ENCODE results near the gene FLNB. TPM values are rescaled to one million over a fixed set of nuclear protein-coding genes. Genes with fewer than 3 reads are reported as not detected.

FLNB gene
- total RNA-seq, 1 experiment from 2014 or later: 14.2 TPM

GRCh38 chr3:58084788-58085543, 76.7 kb downstream of the FLNB start:
- H3K4me1 ChIP-seq (ENCODE audit: low read length): peaks cover 6% of the 10 kb centered on the region
- no peak overlapping the region for H3K4me3 ChIP-seq (ENCODE audit: low read length)
- H3K9me2 ChIP-seq (replicated peaks; ENCODE audit: insufficient read depth, low read length): no peaks in the 10 kb centered on the region
- H4K20me1 ChIP-seq (ENCODE audit: insufficient read depth, low read depth, low read length): no peaks in the 10 kb centered on the region
- no peaks in the 10 kb centered on the region for H3K27me3 ChIP-seq (ENCODE audit: low read length)
- no peaks in the 10 kb centered on the region for H3K36me3 ChIP-seq (ENCODE audit: insufficient read depth, low read length)
- no peak overlapping the region for H3K4me2 ChIP-seq (ENCODE audit: low read depth, low read length, poor library complexity, severe bottlenecking)
- no peak overlapping the region for H3K9ac ChIP-seq (ENCODE audit: low read length)
- no peak for DNase-seq
- H3K9me3 ChIP-seq (ENCODE audit: low read length): no peaks in the 10 kb centered on the region
- no peak overlapping the region for H2AFZ ChIP-seq (ENCODE audit: low read length)
- H3K27ac ChIP-seq (ENCODE audit: low read length): no peak overlapping the region
- no peaks in the 10 kb centered on the region for H3K79me2 ChIP-seq (ENCODE audit: low read length)

DNA sequence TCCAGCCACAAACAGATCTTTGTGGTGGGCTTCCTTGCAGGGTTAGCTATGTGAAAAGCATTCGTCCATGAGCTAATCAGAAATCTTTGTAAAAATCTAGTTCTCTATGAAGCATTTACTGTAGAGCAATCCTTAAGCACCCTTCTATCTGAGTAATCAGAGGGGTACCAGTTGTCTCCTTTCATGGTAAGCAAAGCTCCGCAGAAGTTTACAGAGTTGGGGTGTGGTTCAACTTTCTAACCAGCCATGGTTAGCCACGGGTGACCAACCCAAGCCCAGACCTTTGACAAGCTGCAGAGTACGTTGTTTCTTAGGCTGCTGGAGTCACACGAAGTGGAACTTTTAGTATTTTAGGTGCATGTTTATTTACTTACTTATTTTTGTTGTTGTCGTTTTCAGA, 77.4 kb downstream of the FLNB start:
- H3K4me2 ChIP-seq (ENCODE audit: low read depth, low read length, poor library complexity, severe bottlenecking): no peak overlapping the region

DNA sequence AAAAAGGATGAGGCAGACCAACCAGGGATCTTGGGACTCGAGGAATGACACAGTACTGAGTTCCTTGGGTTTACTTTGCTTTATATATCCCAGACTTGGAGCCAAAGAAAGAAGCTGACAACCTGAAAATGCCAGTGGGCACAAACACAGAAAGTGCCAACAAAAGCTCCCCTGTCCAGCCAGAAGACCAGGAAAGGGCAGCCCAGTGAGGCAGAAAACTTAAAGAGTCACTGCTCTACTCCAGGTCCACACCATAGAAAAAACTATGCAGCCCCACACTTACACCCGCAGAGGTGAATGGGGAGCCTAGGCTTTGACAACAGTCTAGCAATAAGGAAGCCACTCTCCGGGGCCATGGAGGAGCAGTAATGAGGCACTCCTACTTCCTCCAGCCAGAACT, 80.3 kb downstream of the FLNB start:
- Histone ChIP-seq H3K27ac (ENCODE audit: low read length) (no peak overlapping the region), H3K4me2 (ENCODE audit: low read depth, low read length, poor library complexity, severe bottlenecking) (no peak overlapping the region), H3K79me2 (ENCODE audit: low read length) (no peaks in the 10 kb centered on the region), H3K4me1 (ENCODE audit: low read length) (peaks cover 6% of the 10 kb centered on the region), H3K9me3 (ENCODE audit: low read length) (no peaks in the 10 kb centered on the region), H3K4me3 (ENCODE audit: low read length) (no peak overlapping the region), H4K20me1 (ENCODE audit: insufficient read depth, low read depth, low read length) (no peaks in the 10 kb centered on the region), H3K27me3 (ENCODE audit: low read length) (no peaks in the 10 kb centered on the region), H3K36me3 (ENCODE audit: insufficient read depth, low read length) (no peaks in the 10 kb centered on the region), H3K9me2 (replicated peaks; ENCODE audit: insufficient read depth, low read length) (no peaks in the 10 kb centered on the region), H3K9ac (ENCODE audit: low read length) (no peak overlapping the region), H2AFZ (ENCODE audit: low read length) (no peak overlapping the region)
- DNase-seq: no peak

More for the DNA sequence above, 77.4 kb downstream of the FLNB start:
- Histone ChIP-seq H3K27me3 (ENCODE audit: low read length) (no peaks in the 10 kb centered on the region), H3K79me2 (ENCODE audit: low read length) (no peaks in the 10 kb centered on the region), H3K9ac (ENCODE audit: low read length) (no peak overlapping the region), H3K27ac (ENCODE audit: low read length) (no peak overlapping the region), H3K9me3 (ENCODE audit: low read length) (no peaks in the 10 kb centered on the region), H3K4me1 (ENCODE audit: low read length) (peaks cover 6% of the 10 kb centered on the region), H4K20me1 (ENCODE audit: insufficient read depth, low read depth, low read length) (no peaks in the 10 kb centered on the region), H3K9me2 (replicated peaks; ENCODE audit: insufficient read depth, low read length) (no peaks in the 10 kb centered on the region), H3K36me3 (ENCODE audit: insufficient read depth, low read length) (no peaks in the 10 kb centered on the region), H2AFZ (ENCODE audit: low read length) (no peak overlapping the region), H3K4me3 (ENCODE audit: low read length) (no peak overlapping the region)
- no peak for DNase-seq

DNA sequence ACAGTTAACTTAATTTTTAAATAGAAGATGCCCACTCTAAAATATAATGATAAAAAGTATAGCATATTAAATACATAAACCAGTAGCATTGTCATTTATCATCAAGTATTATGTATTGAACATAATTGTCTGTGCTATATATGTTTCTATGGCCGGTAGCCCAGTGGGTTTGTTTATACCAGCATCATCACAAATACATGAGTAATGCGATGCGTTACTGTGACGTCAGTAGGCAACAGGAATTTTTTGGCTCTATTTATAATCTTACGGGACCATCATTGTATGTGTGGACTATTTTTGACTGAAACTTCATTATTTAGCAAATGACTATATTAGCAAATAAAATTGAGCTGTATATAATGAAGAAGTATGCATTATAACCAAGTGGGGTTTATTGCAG, 82.1 kb downstream of the FLNB start:
- H3K9ac ChIP-seq (ENCODE audit: low read length): no peak overlapping the region
- H3K9me3 ChIP-seq (ENCODE audit: low read length): no peaks in the 10 kb centered on the region
- no peak overlapping the region for H3K27ac ChIP-seq (ENCODE audit: low read length)
- H2AFZ ChIP-seq (ENCODE audit: low read length): no peak overlapping the region
- DNase-seq: no peak
- no peaks in the 10 kb centered on the region for H3K9me2 ChIP-seq (replicated peaks; ENCODE audit: insufficient read depth, low read length)
- no peaks in the 10 kb centered on the region for H3K36me3 ChIP-seq (ENCODE audit: insufficient read depth, low read length)
- H3K79me2 ChIP-seq (ENCODE audit: low read length): no peaks in the 10 kb centered on the region
- H3K27me3 ChIP-seq (ENCODE audit: low read length): no peaks in the 10 kb centered on the region
- no peak overlapping the region for H3K4me3 ChIP-seq (ENCODE audit: low read length)
- H3K4me1 ChIP-seq (ENCODE audit: low read length): peaks cover 6% of the 10 kb centered on the region
- no peak overlapping the region for H3K4me2 ChIP-seq (ENCODE audit: low read depth, low read length, poor library complexity, severe bottlenecking)
- H4K20me1 ChIP-seq (ENCODE audit: insufficient read depth, low read depth, low read length): no peaks in the 10 kb centered on the region

DNA sequence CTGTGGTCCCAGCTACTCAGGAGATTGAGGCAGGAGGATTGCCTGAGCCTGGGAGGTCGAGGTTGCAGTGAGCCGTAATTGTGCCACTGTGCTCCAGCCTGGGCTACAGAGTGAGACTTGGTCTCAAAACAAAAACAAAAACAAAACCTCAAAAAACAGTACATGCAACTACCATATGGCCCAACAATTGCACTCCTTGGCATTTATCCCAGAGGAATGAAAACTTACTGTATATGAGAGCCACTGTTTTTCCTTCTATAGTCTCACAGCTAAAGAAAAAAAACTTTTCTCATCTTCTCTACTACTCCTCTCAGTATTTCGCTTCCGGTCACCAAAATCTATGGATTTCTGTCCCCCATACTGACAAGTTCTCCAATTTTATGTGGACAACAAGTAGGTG, 84.3 kb downstream of the FLNB start:
- Histone ChIP-seq H3K4me3 (ENCODE audit: low read length) (no peak overlapping the region), H3K9ac (ENCODE audit: low read length) (no peak overlapping the region), H3K9me2 (replicated peaks; ENCODE audit: insufficient read depth, low read length) (no peaks in the 10 kb centered on the region), H3K36me3 (ENCODE audit: insufficient read depth, low read length) (no peaks in the 10 kb centered on the region), H3K4me2 (ENCODE audit: low read depth, low read length, poor library complexity, severe bottlenecking) (no peak overlapping the region), H4K20me1 (ENCODE audit: insufficient read depth, low read depth, low read length) (no peaks in the 10 kb centered on the region), H3K27me3 (ENCODE audit: low read length) (no peaks in the 10 kb centered on the region), H3K4me1 (ENCODE audit: low read length) (no peaks in the 10 kb centered on the region), H3K27ac (ENCODE audit: low read length) (no peak overlapping the region), H3K79me2 (ENCODE audit: low read length) (no peaks in the 10 kb centered on the region), H2AFZ (ENCODE audit: low read length) (no peak overlapping the region), H3K9me3 (ENCODE audit: low read length) (no peaks in the 10 kb centered on the region)
- DNase-seq: no peak

GRCh38 chr3:58093574-58094195, 85.5 kb downstream of the FLNB start:
- Histone ChIP-seq H3K27me3 (ENCODE audit: low read length) (no peaks in the 10 kb centered on the region), H3K4me2 (ENCODE audit: low read depth, low read length, poor library complexity, severe bottlenecking) (no peak overlapping the region), H3K27ac (ENCODE audit: low read length) (no peak overlapping the region), H3K79me2 (ENCODE audit: low read length) (no peaks in the 10 kb centered on the region), H3K9me3 (ENCODE audit: low read length) (no peaks in the 10 kb centered on the region), H2AFZ (ENCODE audit: low read length) (no peak overlapping the region), H3K4me3 (ENCODE audit: low read length) (no peak overlapping the region), H3K36me3 (ENCODE audit: insufficient read depth, low read length) (no peaks in the 10 kb centered on the region), H4K20me1 (ENCODE audit: insufficient read depth, low read depth, low read length) (no peaks in the 10 kb centered on the region), H3K9me2 (replicated peaks; ENCODE audit: insufficient read depth, low read length) (no peaks in the 10 kb centered on the region), H3K9ac (ENCODE audit: low read length) (no peak overlapping the region), H3K4me1 (ENCODE audit: low read length) (no peaks in the 10 kb centered on the region)
- DNase-seq: no peak

- Histone ChIP-seq H3K4me3 (ENCODE audit: low read length) (no peak overlapping the region), H3K27me3 (ENCODE audit: low read length) (no peaks in the 10 kb centered on the region), H3K79me2 (ENCODE audit: low read length) (no peaks in the 10 kb centered on the region), H3K9ac (ENCODE audit: low read length) (no peak overlapping the region), H4K20me1 (ENCODE audit: insufficient read depth, low read depth, low read length) (no peaks in the 10 kb centered on the region), H3K9me2 (replicated peaks; ENCODE audit: insufficient read depth, low read length) (no peaks in the 10 kb centered on the region), H3K9me3 (ENCODE audit: low read length) (no peaks in the 10 kb centered on the region), H3K4me2 (ENCODE audit: low read depth, low read length, poor library complexity, severe bottlenecking) (no peak overlapping the region), H3K4me1 (ENCODE audit: low read length) (no peaks in the 10 kb centered on the region), H3K27ac (ENCODE audit: low read length) (no peak overlapping the region), H3K36me3 (ENCODE audit: insufficient read depth, low read length) (no peaks in the 10 kb centered on the region), H2AFZ (ENCODE audit: low read length) (no peak overlapping the region)
- DNase-seq: no peak
Measured at GRCh38 chr3:58094657-58095056, 86.4 kb downstream of the FLNB start.

DNA sequence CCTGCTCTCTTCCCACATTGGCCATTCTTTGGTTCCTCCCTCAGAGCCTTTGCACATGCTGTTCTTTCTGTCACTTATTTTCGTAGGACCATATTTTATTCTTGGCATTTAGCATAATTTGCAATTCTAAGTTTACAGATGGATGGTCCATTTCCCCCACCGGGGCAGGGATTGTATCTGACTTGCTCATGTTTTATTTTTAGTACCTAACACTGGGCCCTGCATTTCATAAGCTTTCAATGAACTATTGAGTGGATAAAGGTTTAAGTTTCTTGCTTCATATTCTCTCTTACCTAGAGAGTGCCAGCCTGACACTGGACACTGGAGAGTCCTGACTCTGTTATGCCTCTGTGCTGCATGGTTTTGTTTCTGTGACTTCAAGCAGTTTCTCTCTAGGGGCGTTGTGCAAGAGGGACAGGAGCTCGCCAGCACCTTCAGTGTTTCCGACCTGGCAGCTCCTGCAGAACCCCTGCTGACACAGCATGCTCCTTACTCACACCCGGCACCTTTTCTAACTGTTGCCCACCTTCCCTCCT, 87.4 kb downstream of the FLNB start:
- Histone ChIP-seq H3K9me3 (ENCODE audit: low read length) (no peaks in the 10 kb centered on the region), H3K4me2 (ENCODE audit: low read depth, low read length, poor library complexity, severe bottlenecking) (no peak overlapping the region), H2AFZ (ENCODE audit: low read length) (no peak overlapping the region), H4K20me1 (ENCODE audit: insufficient read depth, low read depth, low read length) (no peaks in the 10 kb centered on the region), H3K4me3 (ENCODE audit: low read length) (no peak overlapping the region), H3K27me3 (ENCODE audit: low read length) (no peaks in the 10 kb centered on the region), H3K9me2 (replicated peaks; ENCODE audit: insufficient read depth, low read length) (no peaks in the 10 kb centered on the region), H3K79me2 (ENCODE audit: low read length) (no peaks in the 10 kb centered on the region), H3K27ac (ENCODE audit: low read length) (no peak overlapping the region), H3K4me1 (ENCODE audit: low read length) (no peaks in the 10 kb centered on the region), H3K36me3 (ENCODE audit: insufficient read depth, low read length) (no peaks in the 10 kb centered on the region), H3K9ac (ENCODE audit: low read length) (no peak overlapping the region)
- DNase-seq: no peak

Measured in Karpas-422 (cell line).